Measurements from ENCODE around the gene PPP5C. TPM values are rescaled to one million over a fixed set of nuclear protein-coding genes. Genes with fewer than 3 reads are reported as not detected.

The PPP5C gene
- total RNA-seq, 1 donor from 2014 or later, result 86.0 TPM

DNA sequence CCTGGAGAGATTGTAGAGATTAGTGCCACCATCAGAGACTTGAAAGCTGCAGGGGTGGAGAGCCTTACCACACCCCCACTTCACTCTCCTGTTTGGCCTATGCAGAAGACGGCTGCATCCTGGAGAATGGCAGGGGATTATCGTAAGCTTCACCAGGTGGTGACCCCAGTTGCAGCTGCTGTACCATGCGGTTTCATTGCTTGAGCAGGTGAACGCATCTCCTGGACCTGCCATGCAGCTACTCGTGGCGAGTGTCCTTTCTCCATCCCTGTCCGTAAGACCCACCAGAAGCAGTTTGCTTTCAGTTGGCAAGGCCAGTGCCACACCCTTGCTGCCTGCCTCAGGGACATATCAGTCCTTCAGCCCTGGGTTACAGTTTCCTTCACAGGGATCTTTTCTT lies 21.2 kb downstream of the PPP5C start:
- H3K4me3 Mint-ChIP-seq (ENCODE audit: unreplicated experiment), result no peak overlapping the region
- H3K27me3 Mint-ChIP-seq (ENCODE audit: unreplicated experiment), result no peaks in the 10 kb centered on the region
- H3K36me3 Mint-ChIP-seq (ENCODE audit: unreplicated experiment), result peaks cover 12% of the 10 kb centered on the region
- TF ChIP-seq, protein P1, sequence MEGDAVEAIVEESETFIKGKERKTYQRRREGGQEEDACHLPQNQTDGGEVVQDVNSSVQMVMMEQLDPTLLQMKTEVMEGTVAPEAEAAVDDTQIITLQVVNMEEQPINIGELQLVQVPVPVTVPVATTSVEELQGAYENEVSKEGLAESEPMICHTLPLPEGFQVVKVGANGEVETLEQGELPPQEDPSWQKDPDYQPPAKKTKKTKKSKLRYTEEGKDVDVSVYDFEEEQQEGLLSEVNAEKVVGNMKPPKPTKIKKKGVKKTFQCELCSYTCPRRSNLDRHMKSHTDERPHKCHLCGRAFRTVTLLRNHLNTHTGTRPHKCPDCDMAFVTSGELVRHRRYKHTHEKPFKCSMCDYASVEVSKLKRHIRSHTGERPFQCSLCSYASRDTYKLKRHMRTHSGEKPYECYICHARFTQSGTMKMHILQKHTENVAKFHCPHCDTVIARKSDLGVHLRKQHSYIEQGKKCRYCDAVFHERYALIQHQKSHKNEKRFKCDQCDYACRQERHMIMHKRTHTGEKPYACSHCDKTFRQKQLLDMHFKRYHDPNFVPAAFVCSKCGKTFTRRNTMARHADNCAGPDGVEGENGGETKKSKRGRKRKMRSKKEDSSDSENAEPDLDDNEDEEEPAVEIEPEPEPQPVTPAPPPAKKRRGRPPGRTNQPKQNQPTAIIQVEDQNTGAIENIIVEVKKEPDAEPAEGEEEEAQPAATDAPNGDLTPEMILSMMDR (IDR thresholded peaks at IDR 0.05), result no peak
- no peaks in the 10 kb centered on the region for H3K9me3 Mint-ChIP-seq (ENCODE audit: unreplicated experiment)
- H3K4me1 Mint-ChIP-seq (ENCODE audit: unreplicated experiment), result peaks cover 42% of the 10 kb centered on the region
- H3K27ac Mint-ChIP-seq (ENCODE audit: unreplicated experiment), result no peak overlapping the region
- no peak for DNase-seq (ENCODE audit: extremely low spot score, unreplicated experiment)

DNA sequence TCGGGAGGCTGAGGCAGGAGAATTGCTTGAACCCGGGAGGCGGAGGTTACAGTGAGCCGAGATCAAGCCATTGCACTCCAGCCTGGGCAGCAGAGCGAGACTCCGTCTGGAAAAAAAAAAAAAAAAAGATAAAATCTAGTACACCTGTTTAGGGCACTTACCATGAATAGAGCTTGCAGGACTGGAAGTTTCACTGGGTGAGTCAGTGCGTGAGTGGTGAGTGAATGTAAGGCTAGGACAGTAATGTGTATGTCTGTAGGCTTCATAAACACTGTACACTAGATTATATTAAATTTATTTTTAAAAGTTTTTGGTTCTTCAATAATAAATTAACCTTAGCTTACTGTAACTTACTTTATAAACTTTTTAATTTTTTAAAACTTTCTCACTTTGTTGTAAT lies 22.9 kb downstream of the PPP5C start:
- Mint-ChIP-seq H3K4me1 (ENCODE audit: unreplicated experiment) (peaks cover 59% of the 10 kb centered on the region), H3K9me3 (ENCODE audit: unreplicated experiment) (no peaks in the 10 kb centered on the region), H3K27ac (ENCODE audit: unreplicated experiment) (no peak overlapping the region), H3K27me3 (ENCODE audit: unreplicated experiment) (no peaks in the 10 kb centered on the region), H3K36me3 (ENCODE audit: unreplicated experiment) (peaks cover 5% of the 10 kb centered on the region), H3K4me3 (ENCODE audit: unreplicated experiment) (no peak overlapping the region)
- DNase-seq (ENCODE audit: extremely low spot score, unreplicated experiment), result no peak
- TF ChIP-seq, protein P1 (IDR thresholded peaks at IDR 0.05), result no peak

GRCh38 chr19:46371371-46371901 lies 24.5 kb downstream of the PPP5C start:
- DNase-seq (ENCODE audit: extremely low spot score, unreplicated experiment), result no peak
- H3K4me1 Mint-ChIP-seq (ENCODE audit: unreplicated experiment), result peaks cover 50% of the 10 kb centered on the region
- TF ChIP-seq, protein P1 (IDR thresholded peaks at IDR 0.05), result peak; percentile 21
- H3K36me3 Mint-ChIP-seq (ENCODE audit: unreplicated experiment), result peaks cover 10% of the 10 kb centered on the region
- H3K27me3 Mint-ChIP-seq (ENCODE audit: unreplicated experiment), result no peaks in the 10 kb centered on the region
- no peaks in the 10 kb centered on the region for H3K9me3 Mint-ChIP-seq (ENCODE audit: unreplicated experiment)
- H3K4me3 Mint-ChIP-seq (ENCODE audit: unreplicated experiment), result peak overlapping the region; percentile 22
- peak overlapping the region; percentile 96 for H3K27ac Mint-ChIP-seq (ENCODE audit: unreplicated experiment)

GRCh38 chr19:46372901-46373490 lies 26.1 kb downstream of the PPP5C start:
- DNase-seq (ENCODE audit: extremely low spot score, unreplicated experiment), result no peak
- TF ChIP-seq, protein P1 (IDR thresholded peaks at IDR 0.05), result peak; percentile 55
- Mint-ChIP-seq H3K9me3 (ENCODE audit: unreplicated experiment) (no peaks in the 10 kb centered on the region), H3K36me3 (ENCODE audit: unreplicated experiment) (peaks cover 13% of the 10 kb centered on the region), H3K4me1 (ENCODE audit: unreplicated experiment) (peaks cover 52% of the 10 kb centered on the region), H3K4me3 (ENCODE audit: unreplicated experiment) (no peak overlapping the region), H3K27me3 (ENCODE audit: unreplicated experiment) (no peaks in the 10 kb centered on the region), H3K27ac (ENCODE audit: unreplicated experiment) (peak overlapping the region; percentile 96)

DNA sequence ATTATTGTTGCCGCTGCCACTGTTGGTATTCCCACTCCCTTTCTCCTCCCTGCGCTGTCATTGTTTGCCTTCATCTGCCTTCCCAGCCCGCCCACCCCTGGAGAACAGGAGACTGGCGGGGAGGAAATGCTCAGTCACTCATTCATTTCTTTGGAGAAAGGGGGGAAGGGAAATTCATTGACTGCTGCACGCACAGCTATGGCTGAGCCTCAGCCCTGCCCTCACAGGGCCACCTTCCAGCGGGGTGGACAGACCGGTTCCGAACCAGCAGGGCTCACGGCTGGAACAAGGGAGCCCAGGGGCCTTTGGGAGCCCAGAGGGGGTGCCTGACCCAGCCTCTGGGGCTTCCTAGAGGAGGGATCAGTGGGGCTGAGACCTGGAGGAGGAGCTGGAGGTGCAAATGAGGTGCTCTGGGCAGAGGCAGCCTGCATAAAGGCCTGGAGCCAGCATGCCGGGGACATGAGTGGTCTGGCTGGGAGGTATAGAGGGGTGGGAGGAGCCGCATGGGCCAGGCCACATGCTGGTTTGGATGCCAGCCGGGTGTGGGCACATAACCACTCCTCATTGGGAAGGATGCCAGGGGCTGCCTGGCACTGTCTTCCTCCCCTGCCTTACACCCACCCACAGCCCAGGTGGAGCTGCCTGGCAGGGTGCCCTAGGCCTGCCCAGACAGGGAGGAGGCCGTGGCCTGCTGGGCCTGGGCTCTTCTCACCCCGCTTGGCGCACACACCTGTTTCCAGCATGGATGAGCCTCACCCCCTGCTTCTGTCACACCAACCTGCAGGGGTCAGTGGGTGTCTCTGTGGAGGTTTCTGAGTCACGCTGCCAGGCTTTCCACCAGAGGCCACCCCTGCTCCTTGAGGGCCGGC lies 26.8 kb downstream of the PPP5C start:
- H3K27ac Mint-ChIP-seq (ENCODE audit: unreplicated experiment), result peak overlapping the region; percentile 96
- no peaks in the 10 kb centered on the region for H3K27me3 Mint-ChIP-seq (ENCODE audit: unreplicated experiment)
- no peak overlapping the region for H3K4me3 Mint-ChIP-seq (ENCODE audit: unreplicated experiment)
- H3K9me3 Mint-ChIP-seq (ENCODE audit: unreplicated experiment), result no peaks in the 10 kb centered on the region
- TF ChIP-seq, protein P1 (IDR thresholded peaks at IDR 0.05), result peak; percentile 15
- DNase-seq (ENCODE audit: extremely low spot score, unreplicated experiment), result peak; percentile 94
- peaks cover 60% of the 10 kb centered on the region for H3K4me1 Mint-ChIP-seq (ENCODE audit: unreplicated experiment)
- H3K36me3 Mint-ChIP-seq (ENCODE audit: unreplicated experiment), result peaks cover 13% of the 10 kb centered on the region
